H9 (cell line): ENCODE data around the gene KRTAP19-8. TPM values are rescaled to one million over a fixed set of nuclear protein-coding genes. Genes with fewer than 3 reads are reported as not detected.

Experiments used
- DNase-seq: peaks from one replicate; pipeline ENCODE4 v3.0.0-alpha.2; 2017
- H2AFZ ChIP-seq: one replicate; pipeline ENCODE4 v1.6.1; 2013; ENCODE audit warnings: mild to moderate bottlenecking, low read length, control low read depth, moderate library complexity
- H2AK5ac ChIP-seq: 2 replicates; pipeline ENCODE4 v1.6.1; 2013; ENCODE audit warnings: low read length, control low read depth, mixed read lengths; ENCODE audit not compliant: insufficient read length
- H2BK120ac ChIP-seq: one replicate; pipeline ENCODE4 v1.6.1; 2013; ENCODE audit warnings: low read depth, mild to moderate bottlenecking, low read length, control low read depth, inconsistent platforms; ENCODE audit not compliant: poor library complexity, severe bottlenecking
- H2BK12ac ChIP-seq: 2 replicates; pipeline ENCODE4 v1.6.1; 2013; ENCODE audit warnings: low read length, control low read depth, mixed read lengths, low read depth; ENCODE audit not compliant: insufficient read length
- H2BK15ac ChIP-seq: 2 replicates; pipeline ENCODE4 v1.6.1; 2013; ENCODE audit warnings: low read depth, low read length, control low read depth
- H2BK20ac ChIP-seq: one replicate; pipeline ENCODE4 v1.6.1; 2013; ENCODE audit warnings: low read depth, mild to moderate bottlenecking, low read length, control low read depth, inconsistent platforms; ENCODE audit not compliant: poor library complexity, severe bottlenecking
- H2BK5ac ChIP-seq: 2 replicates; pipeline ENCODE4 v1.6.1; 2013; ENCODE audit warnings: low read length, control low read depth, mixed read lengths; ENCODE audit not compliant: insufficient read length
- H3K14ac ChIP-seq: 2 replicates; pipeline ENCODE4 v1.6.1; 2013; ENCODE audit warnings: low read length, control low read depth; ENCODE audit not compliant: insufficient read depth
- H3K18ac ChIP-seq: 2 replicates; pipeline ENCODE4 v1.6.1; 2013; ENCODE audit warnings: low read depth, mild to moderate bottlenecking, mixed read lengths, low read length, control low read depth; ENCODE audit not compliant: insufficient read length
- H3K23ac ChIP-seq: 2 replicates; pipeline ENCODE4 v1.6.1; 2013; ENCODE audit warnings: low read length, control low read depth, mixed read lengths, low read depth; ENCODE audit not compliant: insufficient read length
- H3K23me2 ChIP-seq: 2 replicates; pipeline ENCODE4 v1.6.1; 2013; ENCODE audit warnings: low read depth, mild to moderate bottlenecking, mixed read lengths, low read length, control low read depth; ENCODE audit not compliant: insufficient read length, poor library complexity, severe bottlenecking
- H3K27ac ChIP-seq: 2 replicates; pipeline ENCODE4 v1.5.1; 2013; ENCODE audit warnings: low read length, control low read depth, mixed read lengths, low read depth; ENCODE audit not compliant: insufficient read length
- H3K27me3 ChIP-seq: 2 replicates; pipeline ENCODE4 v1.6.1; 2013; ENCODE audit warnings: low read length, control low read depth, inconsistent platforms; ENCODE audit not compliant: insufficient read depth
- H3K4ac ChIP-seq: 2 replicates; pipeline ENCODE4 v1.6.1; 2013; ENCODE audit warnings: low read depth, mild to moderate bottlenecking, control low read depth, inconsistent platforms, low read length, moderate library complexity
- H3K4me1 ChIP-seq: 2 replicates; pipeline ENCODE4 v1.6.1; 2013; ENCODE audit warnings: low read length, control low read depth, inconsistent platforms; ENCODE audit not compliant: insufficient read depth
- H3K4me2 ChIP-seq: 2 replicates; pipeline ENCODE4 v1.6.1; 2013; ENCODE audit warnings: low read length, control low read depth, mixed read lengths; ENCODE audit not compliant: insufficient read length, insufficient read depth
- H3K56ac ChIP-seq: 2 replicates; pipeline ENCODE4 v1.6.1; 2013; ENCODE audit warnings: low read depth, mild to moderate bottlenecking, mixed read lengths, low read length, control low read depth; ENCODE audit not compliant: insufficient read length
- H3K79me1 ChIP-seq: 2 replicates; pipeline ENCODE4 v1.6.1; 2013; ENCODE audit warnings: low read depth, mild to moderate bottlenecking, moderate library complexity, low read length, control low read depth, inconsistent platforms; ENCODE audit not compliant: insufficient read depth, poor library complexity, severe bottlenecking
- H3K79me2 ChIP-seq: 2 replicates; pipeline ENCODE4 v1.6.1; 2013; ENCODE audit warnings: low read length, control low read depth, inconsistent platforms; ENCODE audit not compliant: insufficient read depth
- H3K9ac ChIP-seq: 2 replicates; pipeline ENCODE4 v1.6.1; 2013; ENCODE audit warnings: low read length, control low read depth, mixed read lengths; ENCODE audit not compliant: insufficient read length; ENCODE audit errors: extremely low read depth
- H3K9me3 ChIP-seq: one replicate; pipeline ENCODE4 v1.6.1; 2013; ENCODE audit warnings: low read depth, low read length, inconsistent platforms; ENCODE audit not compliant: control insufficient read depth
- H3T11ph ChIP-seq: one replicate; pipeline ENCODE4 v1.6.1; 2013; ENCODE audit warnings: mild to moderate bottlenecking, low read length, control low read depth, inconsistent platforms
- H4K20me1 ChIP-seq: one replicate; pipeline ENCODE4 v1.6.1; 2013; ENCODE audit not compliant: control insufficient read depth, insufficient read length, insufficient read depth
- H4K5ac ChIP-seq: 2 replicates; pipeline ENCODE4 v1.6.1; 2013; ENCODE audit warnings: low read depth, mild to moderate bottlenecking, mixed read lengths, low read length, control low read depth; ENCODE audit not compliant: insufficient read length
- H4K8ac ChIP-seq: replicated peaks from 2 replicates; pipeline ENCODE4 v1.6.1; 2013; ENCODE audit warnings: low read length, control low read depth, mixed read lengths, low read depth; ENCODE audit not compliant: insufficient read length
- H4K91ac ChIP-seq: 2 replicates; pipeline ENCODE4 v1.6.1; 2013; ENCODE audit warnings: low read depth, mild to moderate bottlenecking, moderate library complexity, mixed read lengths, low read length, control low read depth; ENCODE audit not compliant: insufficient read length
- H3K27ac Mint-ChIP-seq, 3 experiments: 2 replicates in 2 of 3; 3 replicates in 1 of 3; pipeline ENCODE4 v1.8.0; 2020 to 2021; ENCODE audit warnings: mixed read lengths in 3 of 3, mild to moderate bottlenecking in 1 of 3, moderate library complexity in 1 of 3
- H3K27me3 Mint-ChIP-seq: 2 replicates; pipeline ENCODE4 v1.8.0; 2021; ENCODE audit warnings: low read depth, mild to moderate bottlenecking, moderate library complexity, mixed read lengths
- H3K36me3 Mint-ChIP-seq, 3 experiments: 2 replicates in 2 of 3; 3 replicates in 1 of 3; pipeline ENCODE4 v1.8.0; 2020 to 2021; ENCODE audit warnings: low read depth in 3 of 3, mixed read lengths in 3 of 3; ENCODE audit not compliant: insufficient read depth in 1 of 3
- H3K4me1 Mint-ChIP-seq, 2 experiments: 2 replicates each; pipeline ENCODE4 v1.8.0; 2020; ENCODE audit warnings: mixed read lengths in 2 of 2
- H3K4me3 Mint-ChIP-seq, 2 experiments: 2 replicates in 1 of 2; 3 replicates in 1 of 2; pipeline ENCODE4 v1.8.0; 2020 to 2021; ENCODE audit warnings: mild to moderate bottlenecking in 2 of 2, mixed read lengths in 2 of 2, moderate library complexity in 1 of 2
- H3K9me3 Mint-ChIP-seq, 2 experiments: 2 replicates in 1 of 2; 3 replicates in 1 of 2; pipeline ENCODE4 v1.8.0; 2020; ENCODE audit warnings: mild to moderate bottlenecking in 2 of 2, mixed read lengths in 2 of 2, moderate library complexity in 1 of 2
- WGBS: extraction: QIAGEN DNeasy Blood & Tissue Kit; methylation state at CpG from one replicate; pipeline ENCODE4 v1.1.7; 2013; ENCODE audit warnings: missing lambda C conversion rate, low lambda C conversion rate, mixed read lengths; ENCODE audit not compliant: insufficient read length; ENCODE audit errors: extremely low coverage; 5-methylcytosine and 5-hydroxymethylcytosine counted together
- total RNA-seq: library from RNA; stranded (reverse); gene quantifications from 2 replicates; pipeline ENCODE4 v1.2.1, GENCODE V29; 2021
- TF ChIP-seq, protein P1 (sequence below): fragments of 200-600 bp; sonication (generic); conservative IDR thresholded peaks from 3 replicates; pipeline ENCODE4 v1.8.0; 2021; ENCODE audit warnings: antibody characterized with exemption, mild to moderate bottlenecking

Gene KRTAP19-8
- total RNA-seq, 1 experiment from 2014 or later = not detected

- no peak overlapping the region for H4K8ac ChIP-seq
- no peak overlapping the region for H3K4me2 ChIP-seq
- H3K27ac ChIP-seq = no peak overlapping the region
- no peak overlapping the region for H2BK15ac ChIP-seq
- H3K18ac ChIP-seq = no peak overlapping the region
- H3K9me3 ChIP-seq = no peaks in the 10 kb centered on the region
- H2AFZ ChIP-seq = no peak overlapping the region
- Mint-ChIP-seq H3K27me3 (no peaks in the 10 kb centered on the region), H3K4me3 (no peak overlapping the region), H3K36me3 (no peaks in the 10 kb centered on the region), H3K9me3 (no peaks in the 10 kb centered on the region), H3K27ac (no peak overlapping the region), H3K4me1 (no peaks in the 10 kb centered on the region)
- H3K27me3 ChIP-seq = no peaks in the 10 kb centered on the region
- H3K23ac ChIP-seq = no peak overlapping the region
- DNase-seq = no peak
- H2BK20ac ChIP-seq = no peak overlapping the region
- H4K20me1 ChIP-seq = no peaks in the 10 kb centered on the region
- H4K91ac ChIP-seq = no peak overlapping the region
- no peak overlapping the region for H2AK5ac ChIP-seq
- H2BK120ac ChIP-seq = no peak overlapping the region
- no peak overlapping the region for H2BK5ac ChIP-seq
- no peak overlapping the region for H3K4ac ChIP-seq
- no peak overlapping the region for H4K5ac ChIP-seq
- H3K79me1 ChIP-seq = no peaks in the 10 kb centered on the region
- no peak overlapping the region for H2BK12ac ChIP-seq
- TF ChIP-seq, protein P1, sequence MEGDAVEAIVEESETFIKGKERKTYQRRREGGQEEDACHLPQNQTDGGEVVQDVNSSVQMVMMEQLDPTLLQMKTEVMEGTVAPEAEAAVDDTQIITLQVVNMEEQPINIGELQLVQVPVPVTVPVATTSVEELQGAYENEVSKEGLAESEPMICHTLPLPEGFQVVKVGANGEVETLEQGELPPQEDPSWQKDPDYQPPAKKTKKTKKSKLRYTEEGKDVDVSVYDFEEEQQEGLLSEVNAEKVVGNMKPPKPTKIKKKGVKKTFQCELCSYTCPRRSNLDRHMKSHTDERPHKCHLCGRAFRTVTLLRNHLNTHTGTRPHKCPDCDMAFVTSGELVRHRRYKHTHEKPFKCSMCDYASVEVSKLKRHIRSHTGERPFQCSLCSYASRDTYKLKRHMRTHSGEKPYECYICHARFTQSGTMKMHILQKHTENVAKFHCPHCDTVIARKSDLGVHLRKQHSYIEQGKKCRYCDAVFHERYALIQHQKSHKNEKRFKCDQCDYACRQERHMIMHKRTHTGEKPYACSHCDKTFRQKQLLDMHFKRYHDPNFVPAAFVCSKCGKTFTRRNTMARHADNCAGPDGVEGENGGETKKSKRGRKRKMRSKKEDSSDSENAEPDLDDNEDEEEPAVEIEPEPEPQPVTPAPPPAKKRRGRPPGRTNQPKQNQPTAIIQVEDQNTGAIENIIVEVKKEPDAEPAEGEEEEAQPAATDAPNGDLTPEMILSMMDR = no peak
- no CpG with 5 or more reads among the region's 3 CpGs for WGBS
- H3K4me1 ChIP-seq = no peaks in the 10 kb centered on the region
- no peaks in the 10 kb centered on the region for H3K23me2 ChIP-seq
- no peak overlapping the region for H3T11ph ChIP-seq
- no peak overlapping the region for H3K56ac ChIP-seq
- no peak overlapping the region for H3K14ac ChIP-seq
- H3K9ac ChIP-seq = no peak overlapping the region
- H3K79me2 ChIP-seq = no peaks in the 10 kb centered on the region
Observed at GRCh38 chr21:31030367-31031106, 7.7 kb downstream of the KRTAP19-8 start.
